Measurements from ENCODE around the gene BNC1.

BNC1 gene

DNA sequence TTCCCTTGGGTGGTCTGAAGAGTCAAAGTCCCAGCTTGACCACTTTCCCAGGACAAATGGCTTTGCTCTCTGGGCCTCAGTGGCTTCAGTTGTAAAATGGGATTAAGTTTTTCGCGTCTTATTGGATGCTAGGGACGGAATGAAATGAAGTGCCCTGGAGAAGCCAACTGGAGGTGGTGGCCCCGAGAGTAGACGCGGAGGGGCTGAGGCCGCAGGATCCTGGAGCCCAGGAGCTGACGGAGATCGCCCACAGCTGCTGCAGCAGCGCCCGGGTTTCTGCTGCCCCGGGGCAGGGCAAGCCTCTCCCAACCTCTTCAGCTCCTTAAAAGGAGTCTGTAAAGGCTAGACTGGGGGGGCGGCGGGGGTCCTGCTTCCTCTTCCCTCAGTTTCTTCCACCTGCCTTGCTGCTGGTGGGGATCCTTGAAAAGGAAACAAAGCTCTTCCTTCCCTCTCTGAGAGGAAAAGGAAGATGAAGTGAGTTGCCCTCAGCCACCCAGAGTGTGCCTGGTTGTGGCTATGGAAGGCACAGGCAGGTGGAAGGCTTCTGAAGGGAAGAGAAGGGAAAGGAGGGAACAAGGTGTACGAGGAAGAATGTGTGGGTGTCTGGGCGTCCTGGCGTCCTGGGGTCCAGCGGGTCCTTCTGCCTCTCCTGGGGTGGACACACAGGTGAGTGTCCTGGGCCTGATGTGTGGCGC lies 967 bp upstream of the BNC1 start:
- peaks cover 89% of the 10 kb centered on the region for H3K27me3 Mint-ChIP-seq (ENCODE audit: low read depth)

DNA sequence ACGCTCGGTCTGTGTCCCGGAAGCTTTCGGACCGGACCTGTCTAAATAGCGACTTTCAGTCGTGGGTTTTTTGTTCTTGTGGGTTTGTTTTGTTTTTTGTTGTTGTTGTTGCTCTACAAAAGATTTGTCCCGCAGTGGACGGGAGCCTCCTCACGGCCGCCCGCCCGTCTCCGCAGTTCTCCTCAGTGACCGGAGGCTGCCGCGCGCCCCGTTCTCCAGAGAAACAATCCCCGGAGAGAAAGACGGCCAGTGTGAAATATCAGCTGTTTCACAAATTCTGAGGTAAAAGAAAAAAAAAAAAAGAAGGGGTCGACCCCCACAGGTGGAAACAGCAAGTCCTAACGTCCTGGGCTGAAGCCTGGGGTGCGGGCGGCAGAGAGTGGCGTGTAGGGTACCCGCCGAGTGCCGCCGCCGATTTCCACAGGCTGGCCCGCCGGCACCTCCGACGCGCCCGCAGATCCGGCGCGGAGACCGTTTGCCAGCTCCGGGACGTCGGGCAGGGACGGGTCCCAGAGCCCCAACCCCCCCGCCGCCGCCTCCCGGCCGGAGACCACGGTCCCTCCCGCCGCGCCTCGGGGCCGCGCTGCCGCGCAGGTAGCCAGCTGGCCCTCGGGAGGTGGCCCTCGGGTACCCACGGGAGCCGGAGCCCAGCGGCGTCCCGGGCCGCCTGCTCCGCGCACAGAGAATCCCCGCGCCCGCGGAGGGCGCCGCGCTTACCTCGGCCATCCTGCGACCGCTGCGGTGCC lies 478 bp downstream of the BNC1 start:
- H3K27ac Mint-ChIP-seq, result no peak overlapping the region
- no peaks in the 10 kb centered on the region for H3K9me3 Mint-ChIP-seq
- peaks cover 8% of the 10 kb centered on the region for H3K4me1 Mint-ChIP-seq
- peak overlapping the region; percentile 87 to 89 (median 88) for H3K4me3 Mint-ChIP-seq
- TF ChIP-seq, protein P1, sequence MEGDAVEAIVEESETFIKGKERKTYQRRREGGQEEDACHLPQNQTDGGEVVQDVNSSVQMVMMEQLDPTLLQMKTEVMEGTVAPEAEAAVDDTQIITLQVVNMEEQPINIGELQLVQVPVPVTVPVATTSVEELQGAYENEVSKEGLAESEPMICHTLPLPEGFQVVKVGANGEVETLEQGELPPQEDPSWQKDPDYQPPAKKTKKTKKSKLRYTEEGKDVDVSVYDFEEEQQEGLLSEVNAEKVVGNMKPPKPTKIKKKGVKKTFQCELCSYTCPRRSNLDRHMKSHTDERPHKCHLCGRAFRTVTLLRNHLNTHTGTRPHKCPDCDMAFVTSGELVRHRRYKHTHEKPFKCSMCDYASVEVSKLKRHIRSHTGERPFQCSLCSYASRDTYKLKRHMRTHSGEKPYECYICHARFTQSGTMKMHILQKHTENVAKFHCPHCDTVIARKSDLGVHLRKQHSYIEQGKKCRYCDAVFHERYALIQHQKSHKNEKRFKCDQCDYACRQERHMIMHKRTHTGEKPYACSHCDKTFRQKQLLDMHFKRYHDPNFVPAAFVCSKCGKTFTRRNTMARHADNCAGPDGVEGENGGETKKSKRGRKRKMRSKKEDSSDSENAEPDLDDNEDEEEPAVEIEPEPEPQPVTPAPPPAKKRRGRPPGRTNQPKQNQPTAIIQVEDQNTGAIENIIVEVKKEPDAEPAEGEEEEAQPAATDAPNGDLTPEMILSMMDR (IDR thresholded peaks at IDR 0.05; ENCODE audit: unreplicated experiment in 3 of 3), result no peak
- H3K36me3 Mint-ChIP-seq (ENCODE audit: low read depth), result no peaks in the 10 kb centered on the region
- H3K27me3 Mint-ChIP-seq (ENCODE audit: low read depth), result peaks cover 94% of the 10 kb centered on the region

More for the DNA sequence above, 967 bp upstream of the BNC1 start:
- H3K27ac Mint-ChIP-seq, result peak overlapping the region in 1 of 3 experiments; percentile 0
- H3K4me1 Mint-ChIP-seq, result peaks cover 8% of the 10 kb centered on the region
- H3K9me3 Mint-ChIP-seq, result no peaks in the 10 kb centered on the region
- H3K36me3 Mint-ChIP-seq (ENCODE audit: low read depth), result no peaks in the 10 kb centered on the region
- TF ChIP-seq, protein P1 (IDR thresholded peaks at IDR 0.05; ENCODE audit: unreplicated experiment in 3 of 3), result no peak
- peak overlapping the region; percentile 74 to 79 (median 77) for H3K4me3 Mint-ChIP-seq

DNA sequence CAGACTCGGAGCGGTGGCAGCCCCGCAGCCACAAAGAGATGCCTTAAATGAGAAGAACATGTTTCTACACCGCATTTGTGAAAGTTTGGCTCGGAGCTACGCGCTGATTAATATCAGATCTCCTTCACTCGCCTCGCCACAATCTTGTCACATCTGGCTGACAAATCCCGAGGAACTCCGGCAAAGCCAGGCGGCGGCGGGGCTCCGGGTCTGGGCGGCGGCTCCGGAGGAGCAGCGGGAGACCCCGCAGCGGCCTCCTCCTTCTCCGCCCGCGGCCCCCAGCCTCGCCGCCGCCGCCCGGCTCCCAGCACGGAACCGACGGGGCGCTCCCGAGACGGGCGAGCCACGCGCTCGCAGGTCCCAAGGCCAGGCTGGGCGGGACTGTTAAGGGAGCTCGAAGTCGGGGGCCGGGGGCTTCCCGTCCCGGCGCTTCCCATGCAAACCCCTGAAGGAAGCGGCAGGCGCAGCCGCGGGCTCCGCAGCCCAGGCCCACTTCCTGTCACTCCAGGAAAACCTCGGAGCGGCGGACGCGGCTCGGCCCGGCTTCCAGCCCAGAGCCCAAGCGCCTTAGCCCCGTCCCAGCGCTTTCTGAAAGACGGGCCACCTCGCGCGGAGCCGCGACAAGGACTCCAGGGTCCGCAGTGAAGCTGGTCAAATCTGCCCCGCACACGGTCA lies 1.2 kb downstream of the BNC1 start:
- Mint-ChIP-seq H3K27ac (peak overlapping the region in 1 of 3 experiments; percentile 65), H3K4me1 (peaks cover 8% of the 10 kb centered on the region), H3K4me3 (peak overlapping the region; percentile 87 to 89 (median 88)), H3K36me3 (ENCODE audit: low read depth) (no peaks in the 10 kb centered on the region), H3K27me3 (ENCODE audit: low read depth) (peaks cover 93% of the 10 kb centered on the region), H3K9me3 (no peaks in the 10 kb centered on the region)
- TF ChIP-seq, protein P1 (IDR thresholded peaks at IDR 0.05; ENCODE audit: unreplicated experiment in 3 of 3), result no peak

DNA sequence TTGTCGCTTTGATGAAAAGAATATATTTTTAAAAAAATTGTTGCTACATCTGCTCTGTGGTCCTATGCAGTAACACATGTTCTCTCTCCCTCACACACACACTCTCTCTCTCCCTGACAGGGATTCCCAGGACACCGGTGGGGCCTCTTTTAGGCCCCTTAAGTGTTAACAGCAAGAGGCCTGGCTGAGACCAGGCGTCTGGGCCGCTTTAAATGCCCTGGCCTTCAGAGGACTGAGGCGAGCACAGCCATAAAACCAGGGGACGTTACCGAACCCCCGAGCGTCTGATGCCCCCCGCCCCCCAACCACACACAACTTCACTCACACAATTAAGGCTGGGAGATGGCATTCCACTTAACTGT lies 1.7 kb downstream of the BNC1 start:
- Mint-ChIP-seq H3K36me3 (ENCODE audit: low read depth) (no peaks in the 10 kb centered on the region), H3K4me1 (peaks cover 8% of the 10 kb centered on the region), H3K9me3 (no peaks in the 10 kb centered on the region), H3K27me3 (ENCODE audit: low read depth) (peaks cover 93% of the 10 kb centered on the region), H3K27ac (peak overlapping the region in 1 of 3 experiments; percentile 65), H3K4me3 (peak overlapping the region; percentile 73 to 84 (median 75))
- TF ChIP-seq, protein P1 (IDR thresholded peaks at IDR 0.05; ENCODE audit: unreplicated experiment in 3 of 3), result no peak

DNA sequence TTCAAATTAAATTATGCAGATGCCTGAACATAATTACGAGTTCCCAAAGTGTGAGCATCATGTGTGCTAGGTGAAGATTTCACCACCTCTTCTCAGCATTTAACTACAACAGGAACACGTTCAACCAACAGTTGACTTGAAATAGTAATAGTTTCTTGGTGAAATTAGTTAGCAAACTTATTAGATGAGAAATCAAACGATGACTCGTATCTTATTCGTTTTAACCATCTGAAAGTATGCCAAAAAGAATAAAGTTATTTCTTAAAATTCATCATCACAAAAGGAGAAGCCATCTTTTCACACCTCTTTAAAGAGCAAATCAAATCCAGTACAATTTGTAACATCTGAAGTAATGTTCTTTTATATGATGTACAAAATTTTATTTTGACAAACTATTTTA lies 2.3 kb downstream of the BNC1 start:
- peak overlapping the region in 2 of 3 experiments; percentile 20 to 37 for H3K4me3 Mint-ChIP-seq
- TF ChIP-seq, protein P1 (IDR thresholded peaks at IDR 0.05; ENCODE audit: unreplicated experiment in 3 of 3), result no peak
- no peaks in the 10 kb centered on the region for H3K36me3 Mint-ChIP-seq (ENCODE audit: low read depth)
- H3K27ac Mint-ChIP-seq, result no peak overlapping the region
- H3K27me3 Mint-ChIP-seq (ENCODE audit: low read depth), result peaks cover 92% of the 10 kb centered on the region
- H3K9me3 Mint-ChIP-seq, result no peaks in the 10 kb centered on the region
- H3K4me1 Mint-ChIP-seq, result peaks cover 8% of the 10 kb centered on the region

All from nephron (organoid).